ENCODE data around the gene TACC2. TPM values are rescaled to one million over a fixed set of nuclear protein-coding genes. Genes with fewer than 3 reads are reported as not detected.
"Not testable (repeated sequence)": the region's sequence is repeated elsewhere in the genome, so short reads cannot be mapped to it uniquely, and the experiment has no call there.

Gene TACC2
- total and polyA plus RNA-seq, 7 donors, result 44.0 to 439 (median 313) TPM

DNA sequence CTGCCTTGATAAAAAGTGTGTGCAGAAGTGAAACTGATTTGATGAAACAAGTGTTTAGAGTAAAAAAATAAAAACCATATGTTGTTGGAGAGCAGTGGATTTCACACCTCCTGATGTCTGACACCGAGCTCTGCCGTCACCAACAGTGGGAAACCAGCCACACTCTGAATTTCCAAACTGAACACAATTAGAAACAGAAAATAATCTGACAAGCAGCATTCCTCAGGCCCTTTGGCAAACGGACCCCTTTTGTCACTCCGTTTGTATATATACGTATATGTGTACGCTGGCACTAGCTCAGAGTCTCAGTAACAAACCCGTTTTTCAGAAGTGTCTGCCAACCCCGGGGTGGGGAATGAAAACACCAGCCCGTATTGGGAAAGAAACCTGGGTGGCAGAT is 32.4 kb downstream of the TACC2 start:
- Histone ChIP-seq H3K27me3 (ENCODE audit: insufficient read depth in 3 of 3, low read length in 2 of 3) (no peaks in the 10 kb centered on the region), H3K27ac (peak overlapping the region; percentile 98), H3K4me1 (peaks cover 22% of the 10 kb centered on the region), H3K4me3 (peak overlapping the region; percentile 51), H3K36me3 (ENCODE audit: insufficient read depth in 1 of 2, low read depth in 1 of 2) (peaks cover 0 to 29% of the 10 kb centered on the region in 2 donors), H3K9me3 (no peaks in the 10 kb centered on the region)
- intact Hi-C loops (cut with DNase I), result no loop called here
- peak in 2 of 4 donors; percentile 16 for ATAC-seq
- no peak for DNase-seq
- WGBS, 3 donors, result 23 to 34% (median 23%) methylated on average over 9 of the region's 9 CpGs
- TF ChIP-seq, protein P1, sequence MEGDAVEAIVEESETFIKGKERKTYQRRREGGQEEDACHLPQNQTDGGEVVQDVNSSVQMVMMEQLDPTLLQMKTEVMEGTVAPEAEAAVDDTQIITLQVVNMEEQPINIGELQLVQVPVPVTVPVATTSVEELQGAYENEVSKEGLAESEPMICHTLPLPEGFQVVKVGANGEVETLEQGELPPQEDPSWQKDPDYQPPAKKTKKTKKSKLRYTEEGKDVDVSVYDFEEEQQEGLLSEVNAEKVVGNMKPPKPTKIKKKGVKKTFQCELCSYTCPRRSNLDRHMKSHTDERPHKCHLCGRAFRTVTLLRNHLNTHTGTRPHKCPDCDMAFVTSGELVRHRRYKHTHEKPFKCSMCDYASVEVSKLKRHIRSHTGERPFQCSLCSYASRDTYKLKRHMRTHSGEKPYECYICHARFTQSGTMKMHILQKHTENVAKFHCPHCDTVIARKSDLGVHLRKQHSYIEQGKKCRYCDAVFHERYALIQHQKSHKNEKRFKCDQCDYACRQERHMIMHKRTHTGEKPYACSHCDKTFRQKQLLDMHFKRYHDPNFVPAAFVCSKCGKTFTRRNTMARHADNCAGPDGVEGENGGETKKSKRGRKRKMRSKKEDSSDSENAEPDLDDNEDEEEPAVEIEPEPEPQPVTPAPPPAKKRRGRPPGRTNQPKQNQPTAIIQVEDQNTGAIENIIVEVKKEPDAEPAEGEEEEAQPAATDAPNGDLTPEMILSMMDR (IDR thresholded peaks at IDR 0.05), result no peak

- Histone ChIP-seq H3K36me3 (ENCODE audit: insufficient read depth in 1 of 2, low read depth in 1 of 2) (peaks cover 0 to 33% of the 10 kb centered on the region in 2 donors), H3K4me1 (peaks cover 26% of the 10 kb centered on the region), H3K27me3 (ENCODE audit: insufficient read depth in 3 of 3, low read length in 2 of 3) (no peaks in the 10 kb centered on the region), H3K9me3 (no peaks in the 10 kb centered on the region), H3K4me3 (peak overlapping the region; percentile 51), H3K27ac (peak overlapping the region; percentile 98)
- TF ChIP-seq, protein P1 (IDR thresholded peaks at IDR 0.05), result no peak
- no peak for DNase-seq
- peak; percentile 43 to 45 (median 44) for ATAC-seq
- WGBS, 3 donors, result 39 to 63% (median 48%) methylated on average over 11 of the region's 11 CpGs
- intact Hi-C loops (cut with DNase I), result no loop called here
Observed at GRCh38 chr10:122021828-122022227, 32.9 kb downstream of the TACC2 start.

GRCh38 chr10:122022276-122022675 is 33.3 kb downstream of the TACC2 start:
- ATAC-seq, result no peak
- H3K27ac ChIP-seq, result peak overlapping the region; percentile 98
- H3K9me3 ChIP-seq, result no peaks in the 10 kb centered on the region
- peaks cover 0 to 37% of the 10 kb centered on the region in 2 donors for H3K36me3 ChIP-seq (ENCODE audit: insufficient read depth in 1 of 2, low read depth in 1 of 2)
- peaks cover 30% of the 10 kb centered on the region for H3K4me1 ChIP-seq
- no peaks in the 10 kb centered on the region for H3K27me3 ChIP-seq (ENCODE audit: insufficient read depth in 3 of 3, low read length in 2 of 3)
- intact Hi-C loops (cut with DNase I), result no loop called here
- H3K4me3 ChIP-seq, result peak overlapping the region; percentile 51
- WGBS, 3 donors, result 79 to 96% (median 89%) methylated on average over 4 of the region's 4 CpGs
- TF ChIP-seq, protein P1 (IDR thresholded peaks at IDR 0.05), result no peak
- DNase-seq, result no peak

DNA sequence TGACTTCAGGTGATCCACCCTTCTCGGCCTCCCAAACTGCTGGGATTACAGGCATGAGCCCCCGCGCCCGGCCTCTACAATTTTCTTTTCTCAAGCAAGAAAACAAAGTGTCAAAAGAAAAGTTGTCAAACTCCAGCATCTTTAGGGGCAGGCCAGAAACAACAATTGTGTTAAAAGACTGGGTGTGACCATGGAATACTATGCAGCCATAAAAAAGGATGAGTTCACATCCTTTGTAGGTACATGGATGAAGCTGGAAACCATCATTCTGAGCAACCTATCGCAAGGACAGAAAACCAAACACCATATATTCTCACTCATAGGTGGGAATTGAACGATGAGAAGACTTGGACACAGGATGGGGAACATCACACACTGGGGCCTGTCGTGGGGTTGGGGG is 34.3 kb downstream of the TACC2 start:
- Histone ChIP-seq H3K36me3 (ENCODE audit: insufficient read depth in 1 of 2, low read depth in 1 of 2) (peaks cover 0 to 37% of the 10 kb centered on the region in 2 donors), H3K4me1 (peaks cover 35% of the 10 kb centered on the region), H3K27ac (peak overlapping the region; percentile 98)
- H3K4me3 ChIP-seq; DNase-seq; H3K27me3 ChIP-seq (ENCODE audit: insufficient read depth in 3 of 3, low read length in 2 of 3); H3K9me3 ChIP-seq; ATAC-seq; intact Hi-C loops (cut with DNase I): not testable (repeated sequence)
- 96 to 97% (median 96%) methylated on average over 7 of the region's 7 CpGs for whole genome bisulfite sequencing, 3 donors

DNA sequence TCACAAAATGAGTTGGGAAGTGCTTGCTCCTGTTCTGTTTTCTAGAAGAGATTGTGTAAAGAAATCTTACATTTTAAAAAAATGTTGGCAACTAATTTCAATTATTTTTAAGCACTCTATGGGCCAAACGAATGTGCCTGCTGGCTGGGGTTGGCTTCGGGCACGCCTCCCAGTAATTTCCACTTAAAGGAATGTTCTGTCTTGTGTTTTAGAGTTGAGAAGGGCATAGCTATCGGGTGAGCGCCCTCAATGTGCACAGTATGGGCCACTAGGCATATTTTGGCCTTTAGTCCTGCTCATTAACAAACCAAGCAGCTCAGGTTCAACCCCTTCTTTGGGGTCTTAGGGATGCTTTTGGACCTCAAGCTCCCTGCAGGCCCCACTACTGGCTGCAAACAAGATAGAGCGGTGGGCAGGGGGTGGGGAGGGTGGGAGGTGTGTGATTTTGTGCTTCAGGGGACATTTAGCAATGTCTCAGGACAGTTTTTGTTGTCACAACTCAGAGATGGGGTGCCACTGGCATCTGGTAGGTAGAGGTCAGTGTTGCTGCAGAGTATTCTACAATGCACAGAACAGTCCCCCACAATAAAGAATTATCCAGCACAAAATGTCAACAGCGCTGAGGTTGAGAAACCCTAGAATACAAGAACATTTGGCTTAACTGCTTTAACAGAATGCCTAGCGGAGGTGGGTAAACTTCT is 40.7 kb downstream of the TACC2 start:
- Histone ChIP-seq H3K4me1 (peaks cover 48% of the 10 kb centered on the region), H3K9me3 (no peaks in the 10 kb centered on the region), H3K4me3 (peak overlapping the region; percentile 3), H3K27ac (peak overlapping the region; percentile 81), H3K27me3 (ENCODE audit: insufficient read depth in 3 of 3, low read length in 2 of 3) (no peaks in the 10 kb centered on the region), H3K36me3 (ENCODE audit: insufficient read depth in 1 of 2, low read depth in 1 of 2) (peaks cover 0 to 12% of the 10 kb centered on the region in 2 donors)
- TF ChIP-seq, protein P1 (IDR thresholded peaks at IDR 0.05), result no peak
- DNase-seq (peak in 1 of 2 donors; percentile 63), ATAC-seq (peak; percentile 28 to 55 (median 43))
- intact Hi-C loops (cut with DNase I), result no loop called here
- whole genome bisulfite sequencing, 3 donors, result 34 to 59% (median 39%) methylated on average over 8 of the region's 8 CpGs

Data from psoas muscle (tissue), 8 donors.